Ovary (tissue), 9 donors: Measurements from ENCODE around the gene TSPAN2. TPM values are rescaled to one million over a fixed set of nuclear protein-coding genes. Genes with fewer than 3 reads are reported as not detected.

Experiments
- DNase-seq, 5 donors: peaks; one replicate each; pipeline ENCODE4 v3.0.0-alpha.2; 2019 to 2020
- H3K27ac ChIP-seq, 2 donors: fragments of 200-600 bp; one replicate each; pipeline versions ENCODE4 v1.5.1 to v1.8.0; 2019 to 2022
- H3K27me3 ChIP-seq: fragments of 200-600 bp; one replicate; pipeline ENCODE4 v1.8.0; 2022
- H3K36me3 ChIP-seq: fragments of 200-600 bp; sonication (generic); one replicate; pipeline ENCODE4 v1.5.1; 2019
- H3K4me1 ChIP-seq: one replicate; pipeline ENCODE4 v1.8.1; 2013; ENCODE audit warnings: mild to moderate bottlenecking, moderate library complexity; ENCODE audit not compliant: insufficient read depth
- H3K4me3 ChIP-seq: fragments of 200-600 bp; sonication (generic); one replicate; pipeline ENCODE4 v1.5.1; 2017
- H3K9me3 ChIP-seq, 2 donors: fragments of 200-600 bp in 1 of 2; sonication (generic) in 1 of 2; one replicate each; pipeline versions ENCODE4 v1.5.1 to v1.8.1; 2013 to 2019; ENCODE audit warnings: mild to moderate bottlenecking in 1 of 2, moderate library complexity in 1 of 2
- EP300 ChIP-seq: sonication (generic); formaldehyde crosslinking; IDR thresholded peaks from one replicate; pipeline ENCODE4 v1.6.1; 2017; ENCODE audit warnings: antibody characterized with exemption
- POLR2A ChIP-seq: fragments of 450-650 bp; IDR thresholded peaks from one replicate; pipeline ENCODE4 v1.6.1; 2017; ENCODE audit warnings: antibody characterized with exemption, mild to moderate bottlenecking, moderate library complexity
- WGBS, 3 donors: extraction: QIAGEN DNeasy Blood & Tissue Kit in 1 of 3; methylation state at CpG; one replicate each; pipeline versions ENCODE4 v1.1.5 to v1.1.7; 2013 to 2017; 5-methylcytosine and 5-hydroxymethylcytosine counted together
- intact Hi-C, 4 donors: fragments of 100-400 bp; cut with DNase I; formaldehyde crosslinking; loops; one replicate each; pipeline versions ENCODE4 v1.11.0 to v1.15.1; 2022 to 2023
- polyA plus RNA-seq, 2 donors: library from polyadenylated mRNA; stranded (reverse); fragments of 200-250 nt in 1 of 2; fragments of 350-450 nt in 1 of 2; fragmentation: Illumina TruSeq in 1 of 2; extraction: RNeasy Lipid Tissue Mini Kit (QIAGEN cat#74804) in 1 of 2; gene quantifications; one replicate each; pipeline ENCODE4 v1.2.3, GENCODE V29; 2013 to 2014
- total RNA-seq, 7 donors: library from RNA; depleted of rRNA in 2 of 7; stranded (reverse); fragments of >200 nt in 2 of 7; fragmentation: NEBNext Ultra II Directional in 3 of 7; extraction: Animal tissue kit (Norgen Biotek cat#: 25700) in 3 of 7; gene quantifications; one replicate each; pipeline versions ENCODE4 v1.1.0 to v1.2.4, GENCODE V29; 2016 to 2023
- TF ChIP-seq, protein P1 (sequence below), 3 donors: fragments of 450-650 bp in 2 of 3; fragments of 200-600 bp in 1 of 3; IDR thresholded peaks; one replicate each; pipeline versions ENCODE4 v1.5.1 to v1.8.0; 2016 to 2022; ENCODE audit warnings: antibody characterized with exemption in 3 of 3, mild to moderate bottlenecking in 1 of 3
- donor health status: DM: no; HTN: no; CAD: no; lungs with moderate emphysema.
- donor health status: DM: no; HTN: no; CAD: no.
- donor health status: Bipolar disorder and iron deficiency.
- donor health status: DM: yes; HTN: yes; CAD: no.
- donor health status: DM: no; HTN: no; CAD: no.
- donor health status: DM: yes; HTN: yes; CAD: no.

The TSPAN2 gene
- total and polyA plus RNA-seq, 9 donors = 1.7 to 21.4 (median 4.1) TPM

DNA sequence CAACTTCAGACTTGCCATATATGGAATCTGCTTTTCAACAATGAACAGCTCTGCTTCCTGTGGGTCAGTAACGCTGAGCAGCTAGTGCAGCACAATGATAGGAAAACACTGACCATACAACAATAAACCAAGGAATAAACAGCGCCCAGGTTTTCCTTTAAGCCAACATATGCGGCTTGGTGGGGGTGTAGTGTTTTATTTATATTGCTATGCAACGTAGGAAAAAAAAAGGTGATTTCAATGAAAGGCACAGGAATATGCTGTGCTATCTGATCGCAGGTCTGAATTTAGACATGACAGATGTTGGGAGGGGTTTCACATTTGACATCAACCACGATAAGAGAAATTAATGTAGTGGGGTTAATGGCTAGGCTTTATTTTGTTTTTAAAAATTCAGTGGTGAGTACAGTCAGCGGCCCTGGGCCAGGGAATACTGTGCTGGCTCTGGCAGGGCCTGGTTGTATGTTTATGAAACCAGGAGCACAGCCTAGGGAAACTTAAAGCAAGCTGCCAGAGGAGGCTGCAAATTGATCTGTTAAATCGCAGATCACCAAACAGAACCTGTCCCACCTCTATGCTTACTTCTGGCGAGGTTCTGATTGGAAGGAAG lies 4.3 kb downstream of the TSPAN2 start:
- H3K27ac ChIP-seq = no peak overlapping the region
- intact Hi-C loops = no loop called here

GRCh38 chr1:115082949-115083348 lies 6.4 kb downstream of the TSPAN2 start:
- Histone ChIP-seq H3K36me3 (no peaks in the 10 kb centered on the region), H3K4me3 (no peak overlapping the region), H3K27ac (no peak overlapping the region), H3K9me3 (no peaks in the 10 kb centered on the region), H3K4me1 (no peaks in the 10 kb centered on the region), H3K27me3 (no peaks in the 10 kb centered on the region)
- no peak for DNase-seq
- intact Hi-C loops = no loop called here
- WGBS, 3 donors = 80 to 88% (median 88%) methylated on average over 6 of the region's 6 CpGs
- TF ChIP-seq EP300 (no peak), POLR2A (no peak)
- TF ChIP-seq, protein P1, sequence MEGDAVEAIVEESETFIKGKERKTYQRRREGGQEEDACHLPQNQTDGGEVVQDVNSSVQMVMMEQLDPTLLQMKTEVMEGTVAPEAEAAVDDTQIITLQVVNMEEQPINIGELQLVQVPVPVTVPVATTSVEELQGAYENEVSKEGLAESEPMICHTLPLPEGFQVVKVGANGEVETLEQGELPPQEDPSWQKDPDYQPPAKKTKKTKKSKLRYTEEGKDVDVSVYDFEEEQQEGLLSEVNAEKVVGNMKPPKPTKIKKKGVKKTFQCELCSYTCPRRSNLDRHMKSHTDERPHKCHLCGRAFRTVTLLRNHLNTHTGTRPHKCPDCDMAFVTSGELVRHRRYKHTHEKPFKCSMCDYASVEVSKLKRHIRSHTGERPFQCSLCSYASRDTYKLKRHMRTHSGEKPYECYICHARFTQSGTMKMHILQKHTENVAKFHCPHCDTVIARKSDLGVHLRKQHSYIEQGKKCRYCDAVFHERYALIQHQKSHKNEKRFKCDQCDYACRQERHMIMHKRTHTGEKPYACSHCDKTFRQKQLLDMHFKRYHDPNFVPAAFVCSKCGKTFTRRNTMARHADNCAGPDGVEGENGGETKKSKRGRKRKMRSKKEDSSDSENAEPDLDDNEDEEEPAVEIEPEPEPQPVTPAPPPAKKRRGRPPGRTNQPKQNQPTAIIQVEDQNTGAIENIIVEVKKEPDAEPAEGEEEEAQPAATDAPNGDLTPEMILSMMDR (IDR thresholded peaks at IDR 0.05) = no peak

More for the DNA sequence above, 4.3 kb downstream of the TSPAN2 start:
- no peaks in the 10 kb centered on the region for H3K9me3 ChIP-seq
- H3K27me3 ChIP-seq = no peaks in the 10 kb centered on the region
- H3K4me1 ChIP-seq = no peaks in the 10 kb centered on the region
- WGBS, 3 donors = 14 to 21% (median 19%) methylated on average over 9 of the region's 9 CpGs
- no peak overlapping the region for H3K4me3 ChIP-seq
- TF ChIP-seq, protein P1 (IDR thresholded peaks at IDR 0.05) = no peak
- TF ChIP-seq EP300 (no peak), POLR2A (no peak)
- no peak for DNase-seq
- no peaks in the 10 kb centered on the region for H3K36me3 ChIP-seq

GRCh38 chr1:115078708-115079107 lies 10.6 kb downstream of the TSPAN2 start:
- intact Hi-C loops = no loop called here
- 84 to 86% (median 85%) methylated on average over 4 of the region's 4 CpGs for whole genome bisulfite sequencing, 3 donors

GRCh38 chr1:115077984-115078330 lies 11.3 kb downstream of the TSPAN2 start:
- no peak overlapping the region for H3K4me3 ChIP-seq
- no peak for TF ChIP-seq EP300
- TF ChIP-seq POLR2A = no peak
- TF ChIP-seq, protein P1 (IDR thresholded peaks at IDR 0.05) = no peak
- intact Hi-C loops = no loop called here
- H3K27me3 ChIP-seq = no peaks in the 10 kb centered on the region
- no peaks in the 10 kb centered on the region for H3K9me3 ChIP-seq
- H3K36me3 ChIP-seq = no peaks in the 10 kb centered on the region
- no peak overlapping the region for H3K27ac ChIP-seq
- no peak for DNase-seq
- no peaks in the 10 kb centered on the region for H3K4me1 ChIP-seq
- 83 to 98% (median 96%) methylated on average over 1 of the region's 1 CpG for WGBS, 3 donors

More at GRCh38 chr1:115078708-115079107, 10.6 kb downstream of the TSPAN2 start:
- Histone ChIP-seq H3K36me3 (no peaks in the 10 kb centered on the region), H3K4me3 (no peak overlapping the region), H3K4me1 (no peaks in the 10 kb centered on the region), H3K9me3 (no peaks in the 10 kb centered on the region), H3K27me3 (no peaks in the 10 kb centered on the region), H3K27ac (no peak overlapping the region)
- DNase-seq = no peak
- TF ChIP-seq POLR2A (no peak), EP300 (no peak)
- TF ChIP-seq, protein P1 (IDR thresholded peaks at IDR 0.05) = no peak
